NB4 (cell line): Measurements from ENCODE around the gene PCARE.

ENCODE experiments used
- CTCF ChIP-seq: IDR thresholded peaks from one replicate; pipeline ENCODE4 v1.5.1; 2012; ENCODE audit warnings: low read depth, low read length
- POLR2A ChIP-seq: IDR thresholded peaks from 2 replicates; pipeline ENCODE4 v1.6.1; 2011; ENCODE audit warnings: mild to moderate bottlenecking; ENCODE audit not compliant: insufficient read length; ENCODE audit errors: extremely low read depth

- no peak for TF ChIP-seq CTCF
- no peak for TF ChIP-seq POLR2A
Measured at GRCh38 chr2:29051730-29052129, 22.6 kb downstream of the PCARE start.
